ENCODE results near the gene NHERF2. TPM values are rescaled to one million over a fixed set of nuclear protein-coding genes. Genes with fewer than 3 reads are reported as not detected.
A peak's percentile ranks its signal among the peaks of the same experiment; 100 is the strongest.

The NHERF2 gene
- total and polyA plus RNA-seq, 2 of the 4 experiments (the other 2 are of a cell fraction) = 18.6 to 77.8 TPM

DNA sequence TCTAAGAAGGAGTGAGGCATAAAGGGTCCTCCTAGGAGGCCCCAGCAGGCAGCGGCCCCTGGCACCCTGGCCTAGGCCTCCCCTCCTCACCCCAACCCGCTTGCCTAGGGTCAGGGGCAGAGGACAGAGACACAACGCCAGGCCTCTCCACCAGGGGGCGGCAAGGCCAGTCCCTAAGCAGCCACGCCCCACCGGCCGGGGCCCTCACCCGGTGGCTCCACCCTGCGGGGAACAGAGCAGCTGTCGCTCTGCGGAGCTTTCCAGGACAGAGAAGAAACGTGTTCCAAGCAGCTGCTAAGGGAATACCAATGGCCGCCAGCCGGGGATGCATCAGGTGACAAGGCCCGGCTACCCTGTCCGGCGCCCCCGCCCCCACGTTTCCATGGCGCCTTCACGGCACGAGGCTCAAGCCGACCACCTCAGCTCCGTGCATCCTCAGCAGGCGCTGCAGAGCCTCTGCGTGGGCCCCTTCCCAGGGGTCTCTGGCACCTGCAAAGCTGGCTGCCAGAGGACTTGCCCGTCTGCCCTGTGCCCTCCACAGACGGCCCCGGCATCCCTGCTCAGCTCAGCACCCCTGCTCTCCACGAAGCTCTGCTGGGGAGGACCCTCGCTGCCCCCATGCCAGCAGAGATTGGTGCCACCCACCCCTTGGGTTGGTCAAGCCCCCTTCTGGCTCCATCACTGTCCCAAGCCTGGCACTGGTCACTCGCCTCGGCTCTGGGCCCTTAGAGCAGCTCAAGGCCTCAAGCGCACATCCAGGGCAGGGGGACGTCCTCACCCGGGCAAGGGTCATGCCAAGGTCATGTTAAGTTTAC lies 22.7 kb upstream of the NHERF2 start:
- Histone ChIP-seq H4K8ac (ENCODE audit: low read depth in 2 of 2, low read length in 2 of 2) (no peak overlapping the region; a peak in 1 of 4 replicates), H2AFZ (replicated peaks; ENCODE audit: low read length, poor library complexity) (peak overlapping the region; percentile 68), H3K4me2 (ENCODE audit: low read depth, low read length) (no peak overlapping the region; the same call in 1 of the 2 replicates), H3K36me3 (ENCODE audit: control insufficient read depth, insufficient read depth, low read length) (peaks cover 49% of the 10 kb centered on the region), H4K91ac (ENCODE audit: insufficient read depth, low read depth, low read length) (no peak overlapping the region), H3K56ac (ENCODE audit: extremely low read depth, insufficient read depth, low read length) (no peak overlapping the region), H2BK120ac (ENCODE audit: low read depth, low read length) (no peak overlapping the region), H3K79me1 (ENCODE audit: low read depth in 1 of 2, low read length in 2 of 2) (peaks cover 10 to 89% of the 10 kb centered on the region in 2 experiments; a peak in 3 of 4 replicates), H2BK5ac (ENCODE audit: low read depth, low read length, poor library complexity, severe bottlenecking) (no peak overlapping the region), H3K27me3 (ENCODE audit: control insufficient read depth, insufficient read depth, low read length) (no peaks in the 10 kb centered on the region), H3K9me3 (ENCODE audit: control insufficient read depth, insufficient read depth, low read length) (no peaks in the 10 kb centered on the region), H2BK20ac (ENCODE audit: low read depth, low read length) (no peak overlapping the region), H4K20me1 (ENCODE audit: insufficient read depth, low read length) (peaks cover 77% of the 10 kb centered on the region), H3K4me1 (ENCODE audit: control insufficient read depth, insufficient read depth, low read length) (peaks cover 21% of the 10 kb centered on the region), H3K4ac (ENCODE audit: low read depth, low read length) (peak overlapping the region; percentile 36), H2BK15ac (ENCODE audit: low read depth, low read length) (no peak overlapping the region), H3K18ac (ENCODE audit: low read depth, low read length) (no peak overlapping the region), H4K5ac (ENCODE audit: low read depth, low read length) (no peak overlapping the region), H3K9ac (ENCODE audit: low read depth, low read length) (no peak overlapping the region), H2AK9ac (replicated peaks; ENCODE audit: low read depth, low read length, poor library complexity) (peak overlapping the region; percentile 92), H3K4me3 (ENCODE audit: insufficient read depth, low read depth, low read length) (no peak overlapping the region), H3K9me1 (ENCODE audit: insufficient read depth, low read length) (peaks cover 8% of the 10 kb centered on the region; the same call in 1 of the 2 replicates), H2AK5ac (ENCODE audit: low read depth, low read length) (peak overlapping the region; percentile 33), H3K14ac (replicated peaks; ENCODE audit: low read depth, low read length) (no peak overlapping the region), H3K23ac (ENCODE audit: low read depth, low read length) (no peak overlapping the region), H3K27ac (ENCODE audit: insufficient read depth, low read length) (0 out of 2 replicates have a peak overlapping the region, but pooled peaks have one; percentile 14)
- no TSS peak for BruUV-seq (replicated peaks)
- in situ Hi-C loops (cut with MboI; ENCODE audit: low sequenced_read_pairs) (no loop called here), dilution Hi-C loops (cut with HindIII; ENCODE audit: low sequenced_read_pairs, unreplicated experiment) (no loop called here), intact Hi-C loops (cut with micrococcal nuclease) (loop anchor here (5.0 kb wide), 1 partner anchor 138 kb away; no protein-coding TSS in a partner anchor)
- ChIA-PET CTCF (interaction anchor here (0.5 to 1.7 kb wide), 6 partner anchors 10 to 136 kb away, joined by 3 to 8 read pairs (median 5); partner anchors contain the start of genes GFER and NOXO1), POLR2A (ENCODE audit: unreplicated experiment) (interaction anchor here (1.0 kb wide), 1 partner anchor 152 kb away, joined by 3 read pairs; the partner anchor contains the start of gene TRAF7)
- ATAC-seq (ENCODE audit: low read depth) = peak; percentile 96
- 32% methylated on average over 23 of the region's 36 CpGs; no CpG with 5 or more reads in 1 of the 2 experiments for WGBS, 2 experiments (ENCODE audit: extremely low coverage in 2 of 2, insufficient read length in 1 of 2)
- DNase-seq = peak; percentile 81
- TF ChIP-seq RAD21 (IDR thresholded peaks at IDR 0.05; ENCODE audit: low read length) = peak; percentile 61
- TF ChIP-seq FOS (IDR thresholded peaks at IDR 0.05; ENCODE audit: low read depth, low read length) = no peak
- no peak for TF ChIP-seq POLR2A (IDR thresholded peaks at IDR 0.05; ENCODE audit: low read depth, low read length)
- TF ChIP-seq CEBPB (IDR thresholded peaks at IDR 0.05; ENCODE audit: low read depth, low read length) = no peak
- TF ChIP-seq CHD1 (IDR thresholded peaks at IDR 0.05; ENCODE audit: low read depth, low read length) = no peak
- TF ChIP-seq MAZ (IDR thresholded peaks at IDR 0.05; ENCODE audit: borderline replicate concordance, low read depth, low read length) = peak; percentile 61; the same call in 1 of the 2 replicates
- peak; percentile 80 for TF ChIP-seq SMC3 (IDR thresholded peaks at IDR 0.05; ENCODE audit: low read depth, low read length)
- TF ChIP-seq RFX5 (IDR thresholded peaks at IDR 0.05; ENCODE audit: low read depth, low read length) = no peak
- TF ChIP-seq, protein P1, sequence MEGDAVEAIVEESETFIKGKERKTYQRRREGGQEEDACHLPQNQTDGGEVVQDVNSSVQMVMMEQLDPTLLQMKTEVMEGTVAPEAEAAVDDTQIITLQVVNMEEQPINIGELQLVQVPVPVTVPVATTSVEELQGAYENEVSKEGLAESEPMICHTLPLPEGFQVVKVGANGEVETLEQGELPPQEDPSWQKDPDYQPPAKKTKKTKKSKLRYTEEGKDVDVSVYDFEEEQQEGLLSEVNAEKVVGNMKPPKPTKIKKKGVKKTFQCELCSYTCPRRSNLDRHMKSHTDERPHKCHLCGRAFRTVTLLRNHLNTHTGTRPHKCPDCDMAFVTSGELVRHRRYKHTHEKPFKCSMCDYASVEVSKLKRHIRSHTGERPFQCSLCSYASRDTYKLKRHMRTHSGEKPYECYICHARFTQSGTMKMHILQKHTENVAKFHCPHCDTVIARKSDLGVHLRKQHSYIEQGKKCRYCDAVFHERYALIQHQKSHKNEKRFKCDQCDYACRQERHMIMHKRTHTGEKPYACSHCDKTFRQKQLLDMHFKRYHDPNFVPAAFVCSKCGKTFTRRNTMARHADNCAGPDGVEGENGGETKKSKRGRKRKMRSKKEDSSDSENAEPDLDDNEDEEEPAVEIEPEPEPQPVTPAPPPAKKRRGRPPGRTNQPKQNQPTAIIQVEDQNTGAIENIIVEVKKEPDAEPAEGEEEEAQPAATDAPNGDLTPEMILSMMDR (conservative IDR thresholded peaks at IDR 0.05; ENCODE audit: low read depth, low read length) = peak; percentile 98
- TF ChIP-seq NFE2L2 (IDR thresholded peaks at IDR 0.05; ENCODE audit: low read depth, low read length) = no peak
- peak; percentile 71 for TF ChIP-seq MXI1 (IDR thresholded peaks at IDR 0.05; ENCODE audit: borderline replicate concordance, low read depth, low read length)
- no peak for TF ChIP-seq ELK1 (IDR thresholded peaks at IDR 0.05; ENCODE audit: borderline replicate concordance, low read depth, low read length)
- TF ChIP-seq BHLHE40 (IDR thresholded peaks at IDR 0.05; ENCODE audit: low read depth, low read length) = no peak
- TF ChIP-seq MAFK (IDR thresholded peaks at IDR 0.05; ENCODE audit: low read depth, low read length) = no peak
